CD4-positive, alpha-beta T cell treated with Interferon gamma for 1 hour (primary cell): Measurements from ENCODE around the gene MINDY3.
"Not testable (repeated sequence)": the region's sequence is repeated elsewhere in the genome, so short reads cannot be mapped to it uniquely, and the experiment has no call there.

Experiments
- DNase-seq: peaks from one replicate; pipeline ENCODE4 v3.0.0-alpha.2; 2020

The MINDY3 gene

GRCh38 chr10:15804109-15804508 lies 56.2 kb downstream of the MINDY3 start:
- no peak for DNase-seq

GRCh38 chr10:15802375-15802949 lies 57.8 kb downstream of the MINDY3 start:
- DNase-seq = no peak

DNA sequence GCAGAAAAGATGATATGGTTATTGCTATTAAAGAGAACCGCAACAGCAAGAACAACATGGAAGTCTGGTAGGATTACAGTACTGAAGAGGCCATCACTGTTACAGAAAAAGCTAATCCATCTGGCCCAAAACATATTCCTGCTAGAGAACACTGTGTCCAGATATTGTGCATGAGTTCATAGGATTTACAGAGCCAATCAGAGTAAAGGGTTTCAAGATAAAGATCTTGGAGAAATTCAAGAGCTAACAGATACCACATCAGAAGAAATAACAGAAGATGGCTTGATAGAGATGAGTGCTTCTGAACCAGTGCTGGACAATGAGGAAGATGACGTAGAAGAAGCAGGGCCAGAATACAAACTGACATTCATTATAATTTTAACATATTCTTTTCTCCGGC lies 58.7 kb downstream of the MINDY3 start:
- no peak for DNase-seq

- DNase-seq = no peak
These were observed 59.2 kb downstream of the MINDY3 start for GRCh38 chr10:15801147-15801546.

DNA sequence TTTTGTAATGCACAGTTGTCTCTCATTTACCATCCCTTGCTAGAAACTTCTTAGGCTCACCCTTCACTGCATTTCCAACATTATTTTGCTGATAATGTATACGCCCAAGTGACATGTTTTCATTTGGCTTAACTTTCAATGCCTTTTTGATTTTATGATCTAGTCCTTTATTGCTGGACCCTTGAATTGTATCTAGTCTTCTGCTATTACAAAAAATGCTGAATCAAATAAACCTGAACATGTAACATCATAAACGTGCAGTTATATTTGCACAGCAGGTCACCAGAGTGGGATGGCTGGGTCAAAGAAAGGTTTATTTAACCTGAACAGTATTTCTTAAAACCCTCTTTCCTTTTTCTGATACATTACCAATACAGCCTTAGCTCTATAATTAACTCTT lies 63.0 kb downstream of the MINDY3 start:
- no peak for DNase-seq

DNA sequence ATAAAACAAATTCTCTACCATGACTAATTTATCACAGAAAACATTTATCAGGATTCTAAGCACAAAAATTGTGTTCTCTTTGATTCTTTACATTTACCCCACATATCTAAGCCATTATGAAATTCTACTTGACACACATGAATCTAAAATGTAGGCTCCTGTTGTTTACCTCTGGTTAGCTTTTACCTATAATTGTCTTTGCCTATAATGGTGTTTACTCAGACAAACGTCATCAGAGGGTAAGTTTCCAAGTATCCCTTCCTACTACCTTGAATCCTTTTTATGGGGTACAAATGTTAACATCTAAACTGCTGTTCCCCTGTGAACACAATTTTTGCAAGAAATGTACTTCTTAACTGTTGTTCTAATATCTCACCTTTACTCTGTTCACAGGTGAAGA lies 63.5 kb downstream of the MINDY3 start:
- DNase-seq = no peak

GRCh38 chr10:15796098-15796759 lies 64.1 kb downstream of the MINDY3 start:
- no peak for DNase-seq

DNA sequence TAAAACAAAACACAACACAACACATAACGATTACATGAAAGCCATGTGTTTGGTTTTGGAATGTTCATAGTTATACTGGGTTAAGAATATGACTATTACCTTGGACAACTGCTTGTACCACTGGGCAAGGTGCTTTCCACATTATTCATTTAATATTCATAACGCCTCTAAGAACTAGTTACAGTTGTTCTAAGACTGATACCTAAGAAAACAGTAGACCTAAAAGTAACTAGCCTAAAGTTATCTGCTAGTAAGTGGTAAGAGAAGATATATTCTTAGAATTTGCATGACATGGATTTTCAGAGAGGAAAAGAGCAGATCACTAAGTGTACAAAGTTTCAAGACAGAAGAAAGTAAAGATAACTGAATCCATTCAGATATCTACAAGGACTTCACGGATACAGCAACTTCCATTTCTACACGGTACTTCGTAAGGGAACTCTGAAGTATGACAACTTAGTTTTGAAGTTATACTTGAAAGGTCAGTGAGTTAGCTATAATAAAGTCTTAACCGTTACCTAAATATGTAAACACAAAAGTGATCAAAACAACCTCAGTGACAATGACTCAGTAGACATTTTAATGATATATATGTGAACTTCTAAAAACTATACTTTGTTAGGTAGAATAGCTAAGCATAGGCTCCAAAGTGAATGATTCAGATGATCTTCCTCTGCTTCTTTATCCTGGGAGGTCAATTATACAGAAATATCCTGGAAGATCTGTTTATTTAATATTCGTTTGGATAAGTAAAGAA lies 65.1 kb downstream of the MINDY3 start:
- no peak for DNase-seq

GRCh38 chr10:15794569-15794968 lies 65.7 kb downstream of the MINDY3 start:
- DNase-seq = no peak

GRCh38 chr10:15793664-15794063 lies 66.6 kb downstream of the MINDY3 start:
- DNase-seq = no peak

DNA sequence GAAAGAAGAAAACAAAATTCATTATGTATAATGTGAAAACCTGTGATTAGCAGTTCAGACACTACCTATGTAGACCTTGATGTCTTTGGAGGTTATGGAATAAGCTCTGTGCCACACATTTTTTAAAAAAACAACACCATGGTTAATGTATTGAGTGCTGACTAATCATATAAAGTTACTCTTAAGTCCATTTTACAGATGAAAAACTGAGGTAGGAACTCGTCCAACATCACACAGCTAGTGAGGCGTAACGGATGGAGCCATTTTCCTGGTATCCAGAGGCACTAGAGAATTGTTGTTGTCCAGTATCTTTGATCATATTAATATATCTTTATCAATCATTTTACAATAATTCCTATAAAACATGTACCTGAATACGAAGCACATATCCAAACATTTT lies 67.5 kb downstream of the MINDY3 start:
- DNase-seq = no peak

GRCh38 chr10:15791816-15792524 lies 68.3 kb downstream of the MINDY3 start:
- no peak for DNase-seq

DNA sequence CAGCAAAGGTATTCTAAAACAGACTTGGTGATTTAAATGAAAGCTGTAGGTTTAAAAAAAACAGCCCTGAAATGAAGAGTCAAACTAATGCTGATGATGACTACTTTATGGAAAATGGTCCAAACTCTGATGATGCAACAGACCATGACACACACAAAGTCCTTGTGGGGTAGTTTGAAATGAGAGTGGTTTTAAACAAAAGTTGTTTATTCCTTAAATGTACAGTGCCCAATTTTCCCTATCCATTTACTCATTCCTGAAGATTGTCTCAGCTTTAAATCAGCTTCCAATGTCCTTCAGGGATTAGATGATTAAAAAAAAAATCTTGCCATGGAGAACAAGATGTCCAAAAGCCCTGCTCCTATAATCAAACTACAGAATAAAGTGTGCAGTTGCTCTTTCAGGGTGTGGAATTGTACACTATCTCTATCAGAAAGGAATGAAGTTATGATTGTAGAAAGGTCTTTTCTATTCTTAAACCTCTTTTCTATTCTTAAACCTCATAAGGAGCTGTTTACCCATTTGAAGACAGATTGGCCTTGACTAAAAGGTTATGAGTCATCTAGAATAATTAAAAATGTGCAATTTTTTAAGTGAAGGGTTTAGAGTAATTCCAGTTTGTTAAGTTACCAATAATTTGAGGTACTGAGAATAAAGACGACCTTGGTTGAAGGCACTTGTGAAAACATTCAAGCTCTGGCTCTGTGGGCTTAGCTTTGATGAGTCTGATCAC lies 70.3 kb downstream of the MINDY3 start:
- DNase-seq = no peak

DNA sequence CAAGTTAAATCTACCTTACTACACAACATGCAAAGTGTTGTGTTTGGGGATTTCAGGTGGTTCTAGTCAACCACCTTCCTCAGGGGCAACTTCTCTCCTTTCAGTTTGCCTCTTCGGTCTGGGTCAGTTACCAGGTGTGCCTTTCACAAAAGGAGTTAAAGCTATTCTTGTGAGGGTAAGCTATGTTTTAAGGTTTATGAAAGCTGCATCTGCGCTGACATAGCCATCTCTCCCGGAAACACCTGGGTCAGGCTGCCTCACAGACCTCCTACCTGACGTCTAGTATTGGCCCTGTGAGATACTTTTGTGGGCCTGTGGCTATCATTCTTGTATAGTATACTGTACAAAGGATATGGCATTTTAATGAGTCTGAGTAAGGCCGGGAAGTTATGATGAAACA lies 72.9 kb downstream of the MINDY3 start:
- DNase-seq = no peak

GRCh38 chr10:15784662-15785300 lies 75.5 kb downstream of the MINDY3 start:
- no peak for DNase-seq

DNA sequence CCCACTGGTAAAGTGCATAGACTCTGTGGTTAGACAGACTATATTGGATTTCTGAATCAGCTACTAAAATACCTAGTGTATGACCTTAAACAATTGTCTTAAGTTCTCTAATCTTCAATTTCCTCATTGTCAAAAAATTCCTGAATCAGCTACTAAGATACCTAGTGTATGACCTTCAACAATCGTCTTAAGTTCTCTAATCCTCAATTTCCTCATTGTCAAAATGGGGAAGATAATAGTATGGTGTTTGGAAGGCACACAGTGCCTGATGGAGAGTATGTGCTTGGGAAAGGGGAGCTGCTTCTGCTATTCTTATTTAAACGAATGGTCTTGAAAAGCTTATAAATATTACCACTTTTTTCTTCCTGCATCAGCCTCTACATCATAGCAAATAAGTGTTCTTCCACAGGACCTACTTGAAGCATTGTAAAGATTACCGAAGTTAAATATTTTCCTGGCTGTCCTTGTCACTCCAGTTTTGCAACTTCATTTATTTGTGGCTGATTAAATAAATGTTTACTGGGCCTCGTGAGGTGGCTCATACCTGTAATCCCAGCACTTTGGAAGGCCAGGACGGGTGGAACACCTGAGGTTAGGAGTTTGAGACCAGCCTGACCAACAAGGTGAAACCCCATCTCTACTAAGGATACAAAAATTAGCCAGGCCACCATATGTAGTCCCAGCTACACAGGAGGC lies 76.2 kb downstream of the MINDY3 start:
- DNase-seq = no peak

DNA sequence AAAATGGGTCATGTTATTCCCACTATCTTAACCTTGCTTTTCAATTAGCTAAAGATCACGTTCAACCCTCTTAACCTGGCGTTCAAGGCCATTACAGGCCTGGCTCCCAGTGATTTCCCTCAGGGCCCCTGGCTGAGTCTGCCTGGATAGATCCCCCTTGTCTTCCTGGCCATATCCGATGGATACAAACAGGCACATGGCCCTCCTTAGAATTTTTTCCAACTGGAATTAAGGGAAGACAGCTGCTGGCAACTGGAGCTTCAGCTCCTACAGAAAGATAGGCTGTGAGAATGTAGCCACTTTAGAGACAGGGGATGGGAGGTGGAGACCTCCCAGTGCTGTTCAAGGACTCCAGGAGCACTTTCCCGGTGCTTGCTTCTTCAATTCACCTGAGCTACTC lies 77.5 kb downstream of the MINDY3 start:
- DNase-seq = no peak

DNA sequence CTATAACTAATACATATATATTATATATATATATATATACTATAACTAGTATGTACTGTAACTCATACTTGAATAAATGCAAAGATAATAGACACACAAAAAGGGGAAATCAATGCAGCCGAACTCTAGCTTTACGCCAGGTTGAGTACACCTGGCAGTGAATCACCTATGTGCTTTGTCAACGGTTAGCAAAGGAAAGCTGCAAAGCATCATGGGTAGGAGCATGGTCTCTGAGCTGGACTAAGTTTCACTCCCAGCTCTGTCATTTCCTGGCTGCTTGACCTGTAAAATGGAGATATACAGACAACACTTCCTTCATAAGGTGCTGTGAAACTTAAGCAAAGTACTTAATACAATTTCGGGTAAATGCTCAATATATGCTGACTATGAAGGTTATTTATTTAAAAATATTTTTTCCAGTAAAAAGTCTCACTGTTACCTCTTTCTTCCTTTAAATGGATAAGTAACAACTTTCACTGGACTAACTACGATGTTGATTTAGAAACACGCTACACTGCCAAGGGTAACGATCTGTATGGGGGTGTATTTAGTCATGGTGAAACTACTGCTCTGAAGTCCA lies 78.8 kb downstream of the MINDY3 start:
- no peak for DNase-seq

GRCh38 chr10:15780353-15781135 lies 79.8 kb downstream of the MINDY3 start:
- DNase-seq = no peak

GRCh38 chr10:15775513-15775912 lies 84.8 kb downstream of the MINDY3 start:
- DNase-seq = no peak

GRCh38 chr10:15774534-15774933 lies 85.8 kb downstream of the MINDY3 start:
- DNase-seq = not testable (repeated sequence)
